Measurements from ENCODE around the gene ASTL. TPM values are rescaled to one million over a fixed set of nuclear protein-coding genes. Genes with fewer than 3 reads are reported as not detected.

ASTL gene
- total and polyA plus RNA-seq, 12 donors, result 0.16 TPM; not detected in 11

- H3K36me3 ChIP-seq, result no peaks in the 10 kb centered on the region
- H3K27me3 ChIP-seq, result no peaks in the 10 kb centered on the region
- ATAC-seq, result no peak
- no peak for DNase-seq
- intact Hi-C loops (cut with DNase I), result loop anchor here in 1 of 10 donors (5.0 kb wide), 1 partner anchor 42 kb away; the partner anchor contains the start of gene ADRA2B
- TF ChIP-seq, protein P1, sequence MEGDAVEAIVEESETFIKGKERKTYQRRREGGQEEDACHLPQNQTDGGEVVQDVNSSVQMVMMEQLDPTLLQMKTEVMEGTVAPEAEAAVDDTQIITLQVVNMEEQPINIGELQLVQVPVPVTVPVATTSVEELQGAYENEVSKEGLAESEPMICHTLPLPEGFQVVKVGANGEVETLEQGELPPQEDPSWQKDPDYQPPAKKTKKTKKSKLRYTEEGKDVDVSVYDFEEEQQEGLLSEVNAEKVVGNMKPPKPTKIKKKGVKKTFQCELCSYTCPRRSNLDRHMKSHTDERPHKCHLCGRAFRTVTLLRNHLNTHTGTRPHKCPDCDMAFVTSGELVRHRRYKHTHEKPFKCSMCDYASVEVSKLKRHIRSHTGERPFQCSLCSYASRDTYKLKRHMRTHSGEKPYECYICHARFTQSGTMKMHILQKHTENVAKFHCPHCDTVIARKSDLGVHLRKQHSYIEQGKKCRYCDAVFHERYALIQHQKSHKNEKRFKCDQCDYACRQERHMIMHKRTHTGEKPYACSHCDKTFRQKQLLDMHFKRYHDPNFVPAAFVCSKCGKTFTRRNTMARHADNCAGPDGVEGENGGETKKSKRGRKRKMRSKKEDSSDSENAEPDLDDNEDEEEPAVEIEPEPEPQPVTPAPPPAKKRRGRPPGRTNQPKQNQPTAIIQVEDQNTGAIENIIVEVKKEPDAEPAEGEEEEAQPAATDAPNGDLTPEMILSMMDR (IDR thresholded peaks at IDR 0.05), result no peak
- WGBS, 2 donors, result 85 to 86% methylated on average over 2 of the region's 2 CpGs
- H3K4me3 ChIP-seq, result no peak overlapping the region
- no peak overlapping the region for H3K27ac ChIP-seq
- H3K4me1 ChIP-seq, result peaks cover 0 to 21% (median 0%) of the 10 kb centered on the region in 9 donors
- H3K9me3 ChIP-seq, result peaks cover 0 to 29% (median 10%) of the 10 kb centered on the region in 11 donors
Measured at GRCh38 chr2:96075199-96075771, 63.0 kb downstream of the ASTL start.

DNA sequence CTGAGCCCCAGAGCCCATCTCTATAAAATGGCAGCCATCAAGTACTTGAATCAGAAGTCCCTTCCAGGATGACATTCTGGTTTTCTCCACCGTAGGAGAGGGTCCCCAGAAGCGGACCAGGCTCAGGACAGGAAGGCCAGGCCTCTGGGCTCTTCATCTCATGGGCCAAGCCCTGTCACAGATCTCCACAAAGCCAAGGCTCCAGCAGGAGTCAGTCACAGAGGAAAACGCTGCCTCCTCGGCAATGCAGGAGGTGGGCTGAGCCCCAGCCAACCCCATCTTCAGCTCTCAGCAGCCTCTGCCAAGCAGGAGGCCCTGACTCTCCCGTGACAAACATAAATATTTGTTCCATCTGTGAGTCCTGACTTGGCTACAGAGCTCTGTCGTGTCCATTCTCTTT is 64.1 kb downstream of the ASTL start:
- TF ChIP-seq, protein P1 (IDR thresholded peaks at IDR 0.05), result no peak
- no peak overlapping the region for H3K27ac ChIP-seq
- H3K4me1 ChIP-seq, result peaks cover 0 to 21% (median 0%) of the 10 kb centered on the region in 9 donors
- intact Hi-C loops (cut with DNase I), result loop anchor here in 2 of 10 donors (5.0 kb wide), 1 partner anchor 43 kb away; the partner anchor contains the start of gene ADRA2B (in 2 of the 2)
- no peaks in the 10 kb centered on the region for H3K27me3 ChIP-seq
- no peaks in the 10 kb centered on the region for H3K36me3 ChIP-seq
- no peak for DNase-seq
- 76 to 80% methylated on average over 6 of the region's 6 CpGs for WGBS, 2 donors
- H3K9me3 ChIP-seq, result peaks cover 0 to 29% (median 10%) of the 10 kb centered on the region in 11 donors
- no peak for ATAC-seq
- no peak overlapping the region for H3K4me3 ChIP-seq

- no peaks in the 10 kb centered on the region for H3K36me3 ChIP-seq
- H3K9me3 ChIP-seq, result peaks cover 0 to 29% (median 10%) of the 10 kb centered on the region in 11 donors
- no peaks in the 10 kb centered on the region for H3K27me3 ChIP-seq
- no peak for ATAC-seq
- TF ChIP-seq, protein P1 (IDR thresholded peaks at IDR 0.05), result no peak
- no peak overlapping the region for H3K27ac ChIP-seq
- WGBS, 2 donors, result 72 to 89% methylated on average over 7 of the region's 7 CpGs
- no peak overlapping the region for H3K4me3 ChIP-seq
- peaks cover 0 to 21% (median 0%) of the 10 kb centered on the region in 9 donors for H3K4me1 ChIP-seq
- DNase-seq, result no peak
- intact Hi-C loops (cut with DNase I), result loop anchor here in 2 of 10 donors (5.0 kb wide), 1 partner anchor 44 kb away; the partner anchor contains the start of gene ADRA2B (in 2 of the 2)
Measured at GRCh38 chr2:96073170-96073775, 65.0 kb downstream of the ASTL start.

Other genes starting within 250 kb of the ASTL start
- 1 to 10 TPM; 3.9 to 8.1 (median 7.2) TPM for gene ANKRD36C, start 146.7 kb downstream of the ASTL start, total RNA-seq
- 1 to 10 TPM in 1 of 2 donors, under 1 TPM in 1; 0.38 to 5.9 TPM for gene ANKRD36C, start 146.7 kb downstream of the ASTL start, polyA plus RNA-seq
- gene GPAT2, start 103.6 kb downstream of the ASTL start, total RNA-seq, result 10 to 100 TPM in 1 of 10 donors, 1 to 10 TPM in 9; 1.7 to 21.6 (median 3.6) TPM
- gene GPAT2, start 103.6 kb downstream of the ASTL start, polyA plus RNA-seq, result 1 to 10 TPM; 4.6 to 9.2 TPM
- gene ADRA2B, start 21.9 kb downstream of the ASTL start, total RNA-seq, result 1 to 10 TPM; 1.5 to 7.3 (median 3.4) TPM
- 1 to 10 TPM; 1.9 to 5.2 TPM for gene ADRA2B, start 21.9 kb downstream of the ASTL start, polyA plus RNA-seq
- gene DUSP2, start 6.9 kb upstream of the ASTL start, total RNA-seq, result 1 to 10 TPM in 9 of 10 donors, under 1 TPM in 1; 0.61 to 6.8 (median 2.5) TPM
- gene DUSP2, start 6.9 kb upstream of the ASTL start, polyA plus RNA-seq, result 10 to 100 TPM in 1 of 2 donors, 1 to 10 TPM in 1; 2.9 to 29.1 TPM
- gene STARD7, start 70.3 kb upstream of the ASTL start, total RNA-seq, result 100 to 1,000 TPM; 138 to 397 (median 191) TPM
- gene STARD7, start 70.3 kb upstream of the ASTL start, polyA plus RNA-seq, result 100 to 1,000 TPM in 1 of 2 donors, 10 to 100 TPM in 1; 50.8 to 312 TPM
- gene TMEM127, start 127.5 kb upstream of the ASTL start, total RNA-seq, result 100 to 1,000 TPM in 4 of 10 donors, 10 to 100 TPM in 6; 72.2 to 113 (median 95.1) TPM
- 10 to 100 TPM; 15.2 to 70.6 TPM for gene TMEM127, start 127.5 kb upstream of the ASTL start, polyA plus RNA-seq
- gene CIAO1, start 127.7 kb upstream of the ASTL start, total RNA-seq, result 10 to 100 TPM; 59.2 to 72.1 (median 64.9) TPM
- 10 to 100 TPM; 22.1 to 59.4 TPM for gene CIAO1, start 127.7 kb upstream of the ASTL start, polyA plus RNA-seq
- gene SNRNP200, start 167.0 kb upstream of the ASTL start, total RNA-seq, result 10 to 100 TPM; 56.2 to 70.5 (median 63.6) TPM
- 10 to 100 TPM; 49.2 to 67.5 TPM for gene SNRNP200, start 167.0 kb upstream of the ASTL start, polyA plus RNA-seq
- gene ITPRIPL1, start 186.8 kb upstream of the ASTL start, total RNA-seq, result 1 to 10 TPM in 7 of 10 donors, under 1 TPM in 3; 0.30 to 3.4 (median 1.2) TPM
- gene ITPRIPL1, start 186.8 kb upstream of the ASTL start, polyA plus RNA-seq, result 1 to 10 TPM in 1 of 2 donors, under 1 TPM in 1; 0.68 to 1.1 TPM
- 1 to 10 TPM in 2 of 10 donors, under 1 TPM in 8; 0.21 to 3.4 (median 0.51) TPM for gene NCAPH, start 197.3 kb upstream of the ASTL start, total RNA-seq
- gene NCAPH, start 197.3 kb upstream of the ASTL start, polyA plus RNA-seq, result under 1 TPM; 0.35 to 0.95 TPM

All from heart right ventricle (tissue), 16 donors.